GM12874 (cell line): ENCODE results near the gene HOOK1.

ENCODE experiments used
- TF ChIP-seq, protein P1 (sequence below): IDR thresholded peaks from 2 replicates; pipeline ENCODE4 v1.5.1; 2011; ENCODE audit warnings: low read depth, mild to moderate bottlenecking, control low read depth, low read length, moderate library complexity; ENCODE audit not compliant: insufficient read depth

The HOOK1 gene

DNA sequence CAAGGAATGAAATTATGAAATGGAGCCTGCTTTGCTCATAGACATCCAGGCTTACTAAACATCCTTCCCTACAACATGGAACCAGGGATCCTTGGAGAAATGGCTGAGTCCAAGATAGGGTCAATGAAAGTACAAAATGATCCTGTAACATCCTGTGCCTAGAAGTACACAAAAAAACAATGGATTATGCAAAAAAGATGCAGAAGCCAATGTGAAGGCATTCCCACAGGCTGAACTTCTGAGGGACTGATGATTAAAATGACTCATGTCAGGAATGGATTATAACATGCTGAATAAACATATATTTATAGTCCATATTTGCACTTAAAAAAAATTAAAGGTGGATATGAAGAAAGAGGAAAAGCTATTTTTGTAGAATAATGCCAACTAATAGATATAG, 10.4 kb upstream of the HOOK1 start:
- TF ChIP-seq, protein P1, sequence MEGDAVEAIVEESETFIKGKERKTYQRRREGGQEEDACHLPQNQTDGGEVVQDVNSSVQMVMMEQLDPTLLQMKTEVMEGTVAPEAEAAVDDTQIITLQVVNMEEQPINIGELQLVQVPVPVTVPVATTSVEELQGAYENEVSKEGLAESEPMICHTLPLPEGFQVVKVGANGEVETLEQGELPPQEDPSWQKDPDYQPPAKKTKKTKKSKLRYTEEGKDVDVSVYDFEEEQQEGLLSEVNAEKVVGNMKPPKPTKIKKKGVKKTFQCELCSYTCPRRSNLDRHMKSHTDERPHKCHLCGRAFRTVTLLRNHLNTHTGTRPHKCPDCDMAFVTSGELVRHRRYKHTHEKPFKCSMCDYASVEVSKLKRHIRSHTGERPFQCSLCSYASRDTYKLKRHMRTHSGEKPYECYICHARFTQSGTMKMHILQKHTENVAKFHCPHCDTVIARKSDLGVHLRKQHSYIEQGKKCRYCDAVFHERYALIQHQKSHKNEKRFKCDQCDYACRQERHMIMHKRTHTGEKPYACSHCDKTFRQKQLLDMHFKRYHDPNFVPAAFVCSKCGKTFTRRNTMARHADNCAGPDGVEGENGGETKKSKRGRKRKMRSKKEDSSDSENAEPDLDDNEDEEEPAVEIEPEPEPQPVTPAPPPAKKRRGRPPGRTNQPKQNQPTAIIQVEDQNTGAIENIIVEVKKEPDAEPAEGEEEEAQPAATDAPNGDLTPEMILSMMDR = no peak

DNA sequence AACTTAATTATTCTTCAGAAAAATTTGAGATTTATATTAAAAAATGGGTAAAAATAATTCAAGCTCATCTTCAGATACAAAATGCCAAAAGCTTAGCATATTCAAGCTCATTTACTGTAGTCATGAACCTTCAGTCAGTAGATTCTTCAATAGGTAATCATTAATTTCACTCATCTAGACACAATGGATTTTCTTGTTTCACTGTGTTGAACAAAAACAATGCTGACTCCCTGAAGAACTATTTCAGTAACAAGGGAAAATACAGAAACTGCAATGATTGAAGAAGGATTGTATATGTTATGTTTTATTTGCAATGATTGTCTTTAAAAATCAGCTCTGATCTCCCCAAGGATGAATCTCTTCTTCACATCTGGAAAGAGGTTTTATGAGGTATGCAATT, 9.2 kb upstream of the HOOK1 start:
- TF ChIP-seq, protein P1 = no peak

DNA sequence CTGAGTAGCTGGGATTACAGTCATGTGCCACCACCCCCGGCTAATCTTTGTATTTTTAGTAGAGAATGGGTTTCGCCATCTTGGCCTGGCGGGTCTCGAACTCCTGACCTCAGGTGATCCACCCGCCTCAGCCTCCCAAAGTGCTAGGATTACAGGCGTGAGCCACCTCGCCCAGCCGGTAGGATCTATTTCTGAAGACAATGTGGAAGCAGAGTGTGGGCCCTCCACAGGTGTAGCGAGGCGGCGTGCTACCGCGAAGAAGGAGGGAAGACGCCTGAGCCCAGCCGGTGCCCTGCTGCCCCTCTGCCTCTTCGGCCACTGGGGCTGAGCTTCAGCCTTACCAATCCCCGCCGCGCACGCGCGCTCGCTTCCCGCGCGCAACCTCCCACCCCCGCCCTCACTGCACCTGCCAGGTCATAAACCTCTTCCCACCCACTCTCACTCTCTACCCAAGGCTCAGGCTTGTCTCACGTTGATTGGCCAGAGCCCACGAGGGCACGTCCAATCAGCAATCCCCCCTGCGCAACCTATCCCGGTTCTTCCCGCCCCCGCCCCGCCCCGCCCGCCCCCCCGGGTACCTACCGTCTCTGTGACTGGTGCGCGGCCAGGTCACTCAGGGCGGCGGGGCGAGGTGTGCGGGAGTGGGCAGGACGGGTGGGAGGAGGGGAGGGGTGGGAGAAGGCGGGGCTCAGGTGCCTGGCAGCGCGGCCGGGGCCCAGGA, 409 bp upstream of the HOOK1 start:
- TF ChIP-seq, protein P1 = no peak

DNA sequence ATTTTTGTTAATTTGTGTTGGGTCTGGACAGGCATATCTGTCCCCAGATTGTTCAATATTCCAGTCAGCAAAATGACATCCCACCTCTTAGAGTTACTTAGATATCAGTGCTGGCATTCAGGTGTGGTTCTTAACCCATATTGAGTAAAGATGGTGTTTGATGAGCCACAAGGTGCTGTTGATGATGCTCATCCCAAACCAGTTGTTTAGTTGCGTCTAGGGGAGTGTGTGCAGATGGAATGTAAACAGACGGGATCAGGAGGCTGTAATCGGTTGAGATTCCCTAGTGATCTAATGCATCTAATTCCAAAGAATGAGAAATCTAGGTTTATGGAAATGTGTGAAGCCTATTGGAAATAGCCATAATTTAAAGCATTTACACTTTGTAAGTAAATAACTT, 1.1 kb downstream of the HOOK1 start:
- TF ChIP-seq, protein P1 = no peak

DNA sequence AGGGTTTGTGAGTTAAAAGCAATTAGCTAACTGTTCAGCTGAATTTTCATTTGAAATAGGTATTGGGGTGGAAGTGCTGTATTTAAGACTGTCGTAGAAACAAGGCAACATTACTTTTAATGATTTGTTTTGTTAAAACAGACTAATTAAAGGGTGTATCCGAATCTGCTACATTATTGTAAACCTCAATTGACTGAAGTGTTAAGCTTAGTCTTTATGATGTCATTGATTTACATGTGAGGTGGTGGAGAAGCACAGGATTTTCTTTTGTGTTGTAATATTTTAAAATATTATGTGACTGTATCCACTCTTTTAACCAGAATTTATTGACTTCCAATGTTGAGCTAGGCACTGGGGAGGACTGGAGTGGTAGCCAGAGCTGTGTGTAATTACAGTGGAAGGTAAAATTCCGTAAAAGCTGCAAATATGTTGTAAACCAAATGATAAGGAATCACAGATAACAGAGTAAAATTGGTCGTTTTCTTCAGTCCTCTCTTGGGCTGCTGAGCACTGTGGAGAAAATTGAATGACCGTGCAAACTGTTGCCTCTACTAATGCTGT, 1.6 kb downstream of the HOOK1 start:
- TF ChIP-seq, protein P1 = no peak

DNA sequence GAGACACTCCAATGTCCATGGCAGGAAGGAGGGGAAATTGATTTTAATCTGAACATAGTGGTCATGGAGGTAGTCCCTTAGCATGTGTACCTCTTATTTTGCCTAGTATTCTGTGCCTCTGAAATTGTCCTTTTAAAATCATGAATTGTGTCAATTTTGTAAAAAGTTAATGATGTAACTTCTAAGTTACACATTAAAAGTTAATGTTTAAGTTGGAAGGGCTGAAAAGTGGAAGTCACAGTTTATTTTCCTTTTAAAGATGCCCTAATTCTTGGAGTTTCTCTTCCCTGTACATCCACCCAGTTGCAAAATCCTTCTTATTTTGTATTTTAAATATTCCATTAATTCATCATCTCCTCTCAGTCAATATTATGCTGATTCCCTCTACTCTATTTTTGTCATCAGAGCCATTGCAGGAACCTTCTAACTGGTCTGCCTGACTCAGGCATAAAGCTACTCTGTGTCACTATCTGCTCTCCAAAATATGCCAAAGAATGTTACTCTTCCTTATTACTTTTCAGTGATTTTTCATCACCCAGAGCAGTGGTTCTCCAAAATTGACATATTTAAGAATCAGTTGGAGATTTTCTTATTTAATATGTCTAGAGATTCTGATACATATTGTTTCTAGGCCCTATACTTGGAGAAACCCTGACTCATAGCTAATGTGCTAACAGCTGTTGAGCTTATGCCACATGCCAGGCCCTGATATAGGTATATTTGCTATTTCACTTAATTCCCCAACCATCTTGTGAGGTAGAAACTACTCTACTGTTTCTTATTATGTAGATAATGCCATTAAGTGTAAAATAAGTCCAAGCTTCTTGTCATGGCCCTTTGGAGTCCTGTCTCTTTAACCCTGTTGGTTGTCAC, 5.1 kb downstream of the HOOK1 start:
- TF ChIP-seq, protein P1 = no peak

DNA sequence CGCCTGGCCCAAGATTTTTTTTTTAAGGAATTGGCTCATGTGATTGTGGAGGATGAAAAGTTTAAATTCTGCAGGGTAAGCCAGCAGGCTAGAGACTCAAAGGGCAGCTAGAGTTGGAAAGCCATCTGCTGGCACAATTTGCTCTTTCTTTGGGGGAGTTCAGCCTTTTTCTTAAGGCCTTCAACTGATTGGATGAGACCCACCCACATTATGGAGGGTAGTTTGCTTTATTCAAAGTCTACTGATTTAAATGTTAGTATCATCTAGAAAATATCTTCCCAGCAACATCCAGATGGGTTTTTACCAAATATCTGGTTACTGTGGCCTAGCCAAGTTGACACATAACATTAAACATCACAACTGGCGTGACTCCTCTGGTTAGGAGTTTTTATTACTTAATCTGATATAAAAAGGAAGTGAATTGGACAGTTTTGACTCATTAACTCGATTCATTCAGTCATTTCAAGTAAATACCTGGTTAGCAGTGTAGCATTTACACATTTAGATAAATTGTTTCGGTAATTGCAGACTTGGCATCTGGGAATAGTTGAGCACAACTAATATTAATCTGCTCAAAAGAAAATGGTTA, 12.4 kb downstream of the HOOK1 start:
- TF ChIP-seq, protein P1 = no peak
